ENCODE measurements around the gene DNAJB8.

Gene DNAJB8

DNA sequence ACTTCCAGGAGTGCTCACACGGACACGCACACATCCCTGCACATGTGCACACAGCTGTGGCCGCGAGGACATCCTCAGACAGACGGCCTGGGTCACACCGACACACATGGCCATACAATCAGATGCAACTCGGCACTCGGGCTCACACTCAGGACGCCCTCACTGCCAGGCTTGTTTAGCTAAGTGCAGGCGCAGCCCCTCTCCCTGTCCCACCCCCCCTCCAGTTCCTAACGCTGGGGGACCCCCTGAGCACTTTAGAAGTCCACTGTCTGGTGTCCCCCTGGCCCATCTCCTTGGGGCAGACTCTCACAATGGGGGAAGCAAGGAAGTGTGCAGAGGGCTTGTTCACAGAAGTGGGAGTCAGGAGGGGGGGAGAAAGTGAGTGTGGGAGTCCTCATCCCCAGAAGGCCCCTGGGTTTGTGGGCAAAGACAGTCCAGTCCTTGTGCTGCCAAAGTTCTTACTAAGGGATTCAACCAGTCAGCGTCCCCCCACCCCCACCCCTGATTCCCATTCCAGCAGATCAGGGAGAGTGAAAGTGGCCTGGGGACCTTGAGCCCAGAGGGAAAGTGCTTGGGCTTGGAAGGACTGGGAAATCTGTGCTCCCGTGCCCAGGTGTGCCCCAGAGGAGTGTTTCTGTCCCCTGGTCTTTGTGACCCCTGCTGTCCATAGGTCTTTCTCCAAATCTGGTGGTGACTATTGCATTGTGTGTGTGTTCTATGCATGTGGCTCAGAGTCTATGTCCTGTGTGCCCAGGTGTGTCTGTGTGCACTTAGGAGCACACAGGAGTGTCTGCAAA is 27.1 kb upstream of the DNAJB8 start:
- DNase-seq, result no peak

DNA sequence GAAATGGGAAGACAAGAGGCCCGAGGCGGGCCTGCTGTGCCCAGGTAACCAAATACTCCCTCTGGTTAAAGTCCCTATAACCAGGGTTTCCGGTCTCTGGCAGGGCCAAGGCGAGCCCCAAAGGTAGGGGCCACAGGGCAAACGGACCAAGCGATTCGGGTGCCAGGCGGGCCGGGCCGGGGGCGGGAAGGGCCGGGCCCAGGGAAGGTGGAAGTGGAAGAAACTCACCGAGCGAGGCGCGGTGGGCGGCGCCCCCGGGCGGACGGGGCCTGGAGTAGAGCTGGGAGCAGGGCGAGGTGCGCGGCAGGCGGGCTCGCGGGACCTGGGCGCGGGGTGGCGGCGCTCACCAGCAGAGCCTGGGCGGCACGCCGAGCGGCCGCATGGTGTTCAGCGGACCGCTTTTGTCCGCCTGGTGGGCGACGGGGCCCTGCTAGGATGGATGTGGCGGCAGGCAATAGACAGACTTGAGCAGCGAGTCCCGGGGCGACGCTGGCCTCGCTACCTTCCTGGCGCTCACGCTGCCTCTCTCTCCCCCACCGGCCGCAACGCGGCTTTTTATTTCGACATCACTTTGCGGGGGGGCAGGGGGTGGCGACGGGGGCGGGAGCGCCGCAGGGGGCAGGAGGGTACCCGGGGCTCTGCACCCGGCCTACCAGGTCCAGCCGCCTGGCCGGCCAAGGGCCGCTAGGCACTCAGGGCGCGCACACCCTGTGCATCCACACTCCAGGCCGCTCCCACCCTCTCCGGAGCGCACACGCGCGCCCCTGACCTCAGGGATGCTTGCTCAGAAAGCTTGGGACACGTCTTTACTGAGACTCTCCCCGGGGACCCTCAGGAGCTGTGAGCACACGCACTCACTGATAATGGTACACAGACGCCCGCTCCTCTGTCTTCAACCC is 26.2 kb upstream of the DNAJB8 start, which contains the start of gene GATA2:
Gene GATA2 (minus strand): TSS at position 531 of the 899 bp plus-strand sequence. CDS start 6,170 bp downstream, outside the sequence.
- DNase-seq, result no peak

DNA sequence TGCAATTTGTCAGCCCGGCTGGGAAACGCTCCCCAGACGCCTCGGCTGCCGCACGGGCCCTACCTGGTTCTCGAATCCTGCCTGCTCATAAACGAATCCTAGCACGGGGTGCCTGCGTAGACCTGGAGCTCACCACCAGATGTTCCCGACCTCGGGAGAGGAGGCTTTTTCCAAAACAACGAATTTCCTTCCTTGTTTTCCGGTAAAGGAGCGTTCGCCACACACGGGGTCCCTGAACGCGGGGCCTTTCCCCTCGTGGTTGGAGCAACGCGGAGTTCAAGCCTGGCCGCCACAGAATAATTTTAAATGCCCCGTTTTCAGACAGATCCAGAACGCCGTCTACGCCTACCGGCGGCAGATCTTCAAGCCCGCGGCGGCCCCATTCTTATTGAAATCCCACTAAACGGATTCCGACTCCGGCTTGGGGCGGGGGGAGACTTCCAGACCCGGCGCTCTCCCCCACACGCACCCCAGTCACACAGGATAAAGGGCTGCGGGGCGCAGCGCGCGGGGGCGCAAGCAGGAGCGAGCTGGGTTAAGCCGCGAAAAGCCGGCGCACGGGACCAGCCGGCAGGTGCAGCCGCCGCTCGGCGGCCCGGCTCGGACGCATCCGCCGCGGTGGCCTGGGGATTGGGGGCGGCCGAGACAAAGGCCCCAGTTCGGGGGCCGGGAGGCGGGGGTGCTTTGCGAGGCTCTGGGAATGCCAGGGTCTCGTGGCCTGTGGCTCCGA is 25.4 kb upstream of the DNAJB8 start:
- no peak for DNase-seq

DNA sequence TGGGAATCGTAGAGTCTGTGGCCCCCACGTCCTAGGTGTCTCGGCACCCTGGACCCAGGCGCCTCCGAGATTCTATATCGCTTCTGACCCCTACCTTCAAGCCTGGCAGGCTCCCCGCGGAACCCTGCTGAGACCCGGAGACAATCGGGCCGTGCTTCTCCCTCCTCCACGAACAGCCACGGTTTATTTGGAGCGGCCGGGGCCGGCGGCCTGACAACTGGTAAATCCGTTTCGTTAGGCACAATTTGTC is 24.9 kb upstream of the DNAJB8 start:
- DNase-seq, result no peak

DNA sequence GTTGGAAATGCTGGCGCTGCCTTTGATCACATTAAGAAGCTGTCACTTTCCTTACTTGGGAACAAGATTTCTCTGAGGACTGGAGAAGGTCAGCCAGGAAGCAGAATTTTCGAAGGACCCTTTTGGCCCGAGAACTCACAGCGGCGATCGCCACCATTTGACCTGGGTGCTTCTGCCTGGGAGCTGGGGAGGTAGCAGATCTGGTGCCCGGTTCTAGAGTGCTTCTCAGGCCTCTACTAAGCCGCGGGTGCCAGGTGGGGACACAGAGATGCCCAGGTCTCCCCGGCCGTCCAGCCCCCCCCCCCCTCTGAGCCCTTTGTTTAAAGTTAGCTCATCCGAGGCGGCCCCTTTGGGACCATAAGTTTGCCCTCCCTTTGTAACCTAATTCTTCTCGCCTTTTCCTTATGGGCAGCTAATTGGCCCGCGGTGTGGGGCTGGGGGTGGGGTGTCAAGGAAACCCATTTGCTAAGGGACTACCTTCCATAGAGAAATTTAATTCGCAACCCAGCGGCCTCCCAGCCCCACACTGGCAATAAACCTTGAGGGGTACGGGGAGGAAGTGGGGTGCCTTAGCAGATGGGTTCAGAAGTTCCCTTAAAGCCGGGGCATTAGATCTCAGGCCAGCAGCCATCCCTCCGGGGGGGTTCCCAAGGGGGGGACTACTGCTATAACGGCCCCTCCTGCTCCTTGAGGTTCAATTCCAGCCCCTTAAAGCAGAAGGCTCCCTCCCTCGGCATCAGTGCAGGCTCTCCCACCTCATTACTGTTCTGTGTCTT is 24.4 kb upstream of the DNAJB8 start:
- DNase-seq, result no peak

DNA sequence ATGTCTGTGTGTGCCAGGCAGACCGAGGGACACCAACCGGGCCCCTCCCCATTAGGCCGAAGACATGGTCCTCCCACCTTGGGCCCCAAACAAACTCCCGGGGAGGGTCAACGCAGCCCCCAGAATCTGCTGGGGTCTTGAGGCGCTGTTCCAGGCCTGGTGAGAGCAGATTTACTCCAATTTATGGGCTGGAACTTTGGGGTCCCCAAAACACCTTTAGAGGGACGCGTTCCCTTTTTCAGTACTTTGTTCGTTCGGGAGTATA is 23.9 kb upstream of the DNAJB8 start:
- no peak for DNase-seq

DNA sequence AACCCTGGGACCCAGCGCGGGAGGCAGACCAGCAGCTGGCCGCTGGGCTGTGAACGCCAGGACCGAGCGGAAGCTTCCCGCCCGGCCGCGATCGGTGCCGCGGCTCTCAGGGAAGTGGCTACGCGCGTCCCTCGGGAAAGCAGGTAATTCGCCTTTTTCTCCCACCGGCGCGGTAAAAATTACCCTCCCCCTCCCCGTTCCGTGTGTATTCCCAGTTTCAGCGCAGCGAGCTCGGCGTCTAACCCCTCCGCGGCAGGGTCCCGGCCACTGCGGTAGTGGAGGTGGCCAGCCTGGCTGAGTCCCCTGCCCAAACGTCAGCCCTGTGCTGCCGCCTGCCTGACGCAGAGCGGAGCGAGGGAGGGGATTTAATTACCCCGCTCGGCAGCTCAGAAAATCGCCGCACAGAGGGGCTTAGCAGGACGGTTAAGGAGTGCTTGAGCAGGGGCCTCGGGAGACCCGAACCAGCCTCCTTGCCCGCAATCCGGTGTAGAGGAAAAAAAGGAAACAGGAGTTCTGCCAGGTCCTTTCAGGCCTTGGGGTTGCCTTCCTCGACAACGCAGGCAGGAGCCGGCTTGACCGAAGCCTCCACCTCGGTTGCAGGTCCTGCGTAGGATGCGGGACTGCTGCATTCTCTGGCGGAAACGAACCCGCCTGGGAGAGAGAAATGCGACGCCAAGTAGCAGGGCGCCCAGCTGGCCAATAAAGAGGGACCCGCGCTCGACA is 23.4 kb upstream of the DNAJB8 start:
- no peak for DNase-seq

DNA sequence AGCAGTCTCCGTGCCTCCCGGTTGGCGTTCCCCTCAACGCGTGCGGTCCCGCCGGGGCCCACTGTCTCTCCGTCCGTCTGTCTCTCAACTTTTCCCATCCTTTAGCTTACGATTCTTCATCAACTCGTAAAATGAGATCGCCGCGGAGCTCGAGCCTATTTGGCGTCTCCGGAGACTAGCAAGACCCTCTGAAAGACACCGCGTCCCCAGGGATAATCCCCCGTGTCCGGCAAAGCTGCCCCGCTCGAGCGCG is 22.9 kb upstream of the DNAJB8 start:
- no peak for DNase-seq

DNA sequence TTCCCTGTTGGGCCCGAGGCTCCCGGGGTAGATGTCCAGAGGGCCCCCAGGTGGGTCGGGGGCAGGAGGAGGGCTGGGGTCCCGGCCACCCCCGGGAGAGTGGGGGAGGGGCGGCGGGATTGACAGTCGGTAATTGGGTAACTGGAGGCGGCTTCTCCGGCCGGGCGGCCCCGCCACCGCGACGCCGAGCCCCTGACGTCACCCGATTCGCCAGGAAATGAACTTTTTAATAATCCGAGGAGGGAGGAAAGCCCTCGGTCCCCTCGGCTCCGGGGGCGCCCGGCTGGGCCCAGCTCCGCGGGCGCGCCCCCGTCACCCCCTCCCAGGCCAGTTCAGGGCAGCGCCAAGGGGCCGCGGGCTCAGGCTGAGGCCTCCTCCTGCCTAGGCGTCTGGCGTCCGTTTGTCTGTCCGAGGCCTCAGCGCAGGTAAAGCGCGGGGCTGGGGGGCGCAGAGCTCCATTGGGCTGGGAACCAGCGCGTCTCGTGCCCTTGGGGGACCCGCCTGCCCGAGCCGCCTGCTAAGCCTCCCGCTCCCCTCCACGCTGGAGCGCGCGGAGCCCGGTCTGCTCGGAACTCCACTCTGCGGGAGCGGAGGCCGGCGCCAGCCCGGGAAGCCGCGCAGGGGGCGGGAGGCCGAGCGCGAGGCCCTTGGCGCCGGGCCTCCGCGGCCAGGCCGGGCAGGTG is 22.4 kb upstream of the DNAJB8 start:
- DNase-seq, result no peak

DNA sequence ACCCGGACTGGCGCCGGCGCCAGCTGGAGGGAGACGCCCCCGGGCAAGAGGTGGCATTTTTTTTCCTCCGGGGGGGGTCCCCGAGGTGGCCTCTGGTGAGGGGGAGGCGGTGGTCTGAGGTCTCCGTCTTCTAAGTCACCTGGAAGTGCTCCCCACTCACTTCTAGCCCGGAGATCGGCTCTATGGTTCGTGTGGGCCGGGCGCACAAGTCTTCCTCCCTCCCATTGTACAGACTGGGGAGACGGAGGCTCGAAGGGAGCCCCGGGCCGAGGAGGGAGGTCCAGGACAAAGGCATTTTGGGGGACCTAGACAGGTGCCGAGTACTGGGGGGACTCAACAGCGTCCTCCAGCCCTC is 21.9 kb upstream of the DNAJB8 start:
- no peak for DNase-seq

DNA sequence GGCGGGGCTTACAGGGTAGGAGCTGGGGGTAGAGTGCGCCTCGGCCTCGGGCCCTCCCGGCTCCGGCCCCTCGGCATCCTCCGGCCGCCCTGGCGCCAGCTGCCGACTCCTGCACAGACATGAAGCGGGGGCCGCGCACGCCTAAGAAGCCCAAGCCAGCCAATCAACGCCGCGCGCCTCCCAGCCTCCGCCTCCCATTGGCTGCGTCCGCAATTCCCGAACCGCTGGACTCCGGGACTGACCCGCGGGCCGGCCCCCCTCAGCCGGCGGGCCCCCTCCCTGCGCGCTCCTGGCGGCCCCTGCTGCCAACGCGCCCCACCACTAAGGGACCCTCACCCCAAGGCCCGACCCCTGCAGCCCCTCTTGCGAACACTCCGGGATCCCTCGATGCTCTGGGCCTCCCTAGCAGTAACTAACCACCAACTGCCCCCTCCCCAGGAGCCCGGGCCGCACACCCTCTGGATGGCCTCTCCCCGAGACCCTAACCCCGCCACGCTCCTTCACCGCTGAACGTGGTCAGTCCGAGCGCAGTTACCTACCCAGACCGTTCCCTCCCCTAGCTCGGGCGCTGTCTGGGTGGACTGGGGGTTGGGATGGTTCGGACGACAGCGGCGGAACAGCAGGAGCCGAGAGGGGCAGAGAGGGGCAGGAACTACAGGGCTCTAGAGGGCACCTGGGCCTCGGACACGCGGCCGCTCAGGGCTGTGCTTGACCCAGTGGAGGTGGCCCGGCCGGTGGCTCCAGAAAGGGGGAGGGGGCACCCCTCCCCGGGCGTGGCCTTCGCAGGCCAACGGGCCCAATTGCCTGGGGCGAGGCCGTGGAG is 21.3 kb upstream of the DNAJB8 start:
- DNase-seq, result no peak

DNA sequence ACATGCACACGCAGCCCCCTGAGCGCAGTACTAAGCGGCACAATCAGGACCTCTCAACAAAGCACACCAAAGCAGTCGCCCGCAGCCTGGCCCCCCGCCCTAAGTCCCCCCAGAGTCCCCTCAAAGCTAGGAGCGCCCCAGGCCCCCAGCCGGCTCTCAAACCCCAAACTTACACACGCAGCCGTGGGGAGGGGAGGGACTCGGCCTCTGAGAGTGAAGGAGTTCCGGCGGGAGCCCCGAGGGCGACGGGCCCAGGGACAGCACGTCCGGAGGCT is 20.8 kb upstream of the DNAJB8 start:
- no peak for DNase-seq

DNA sequence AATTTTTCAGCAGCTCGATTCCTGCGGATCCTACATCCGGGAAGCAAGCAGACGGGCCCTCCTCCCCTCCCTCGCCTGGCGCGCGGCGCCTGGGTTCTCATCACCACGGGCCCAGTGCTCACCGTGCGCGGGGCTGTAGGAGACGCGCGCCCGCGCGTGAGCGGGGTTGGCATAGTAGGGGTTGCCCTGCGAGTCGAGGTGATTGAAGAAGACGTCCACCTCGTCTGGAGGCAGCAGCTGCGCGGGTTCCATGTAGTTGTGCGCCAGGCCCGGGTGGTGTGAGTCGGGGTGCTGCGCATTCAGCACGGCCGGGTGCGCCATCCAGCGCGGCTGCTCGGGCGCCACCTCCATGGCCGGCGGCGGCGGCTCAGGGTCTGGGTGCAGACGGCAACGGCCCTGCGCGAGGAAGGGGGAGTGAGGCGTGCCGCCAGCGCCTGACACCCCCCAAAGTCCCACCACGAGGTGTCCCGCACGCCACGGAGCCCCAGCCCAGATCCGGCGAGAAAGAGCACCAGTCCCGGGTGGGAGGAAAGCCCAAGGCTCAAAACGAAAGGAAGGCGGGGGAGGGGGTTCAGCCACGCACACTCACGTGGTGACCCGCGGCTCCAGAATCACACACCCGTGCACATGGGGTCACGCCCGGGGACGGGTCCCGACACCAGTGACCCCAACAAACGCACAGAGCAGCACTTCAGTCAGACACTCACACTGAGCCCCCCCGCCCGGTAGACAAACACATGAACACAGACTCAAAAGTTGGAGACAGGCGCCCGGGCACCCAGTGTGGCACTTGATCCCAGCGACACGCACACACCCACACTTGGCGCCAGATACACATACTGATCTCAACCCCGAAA is 20.2 kb upstream of the DNAJB8 start:
- DNase-seq, result no peak

DNA sequence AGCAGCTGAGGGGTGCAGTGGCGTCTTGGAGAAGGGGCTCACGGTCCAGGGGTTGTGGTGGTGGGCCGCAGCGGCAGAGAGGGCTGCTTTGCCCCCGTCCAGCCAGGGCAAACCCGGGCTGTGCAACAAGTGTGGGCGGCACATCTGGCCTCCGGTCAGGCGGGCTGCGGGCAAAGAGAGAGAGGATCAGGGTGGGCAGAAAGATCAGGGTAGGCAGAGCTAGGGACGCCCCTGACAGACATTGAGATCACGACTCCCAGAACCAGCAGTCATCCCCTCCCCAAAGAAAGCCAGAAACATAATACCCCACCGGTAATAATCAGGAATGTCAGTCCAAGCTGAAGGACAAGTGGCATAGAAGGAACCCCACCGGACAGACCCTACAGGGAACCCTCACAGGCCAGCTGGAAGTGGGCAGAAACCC is 19.5 kb upstream of the DNAJB8 start:
- no peak for DNase-seq

DNA sequence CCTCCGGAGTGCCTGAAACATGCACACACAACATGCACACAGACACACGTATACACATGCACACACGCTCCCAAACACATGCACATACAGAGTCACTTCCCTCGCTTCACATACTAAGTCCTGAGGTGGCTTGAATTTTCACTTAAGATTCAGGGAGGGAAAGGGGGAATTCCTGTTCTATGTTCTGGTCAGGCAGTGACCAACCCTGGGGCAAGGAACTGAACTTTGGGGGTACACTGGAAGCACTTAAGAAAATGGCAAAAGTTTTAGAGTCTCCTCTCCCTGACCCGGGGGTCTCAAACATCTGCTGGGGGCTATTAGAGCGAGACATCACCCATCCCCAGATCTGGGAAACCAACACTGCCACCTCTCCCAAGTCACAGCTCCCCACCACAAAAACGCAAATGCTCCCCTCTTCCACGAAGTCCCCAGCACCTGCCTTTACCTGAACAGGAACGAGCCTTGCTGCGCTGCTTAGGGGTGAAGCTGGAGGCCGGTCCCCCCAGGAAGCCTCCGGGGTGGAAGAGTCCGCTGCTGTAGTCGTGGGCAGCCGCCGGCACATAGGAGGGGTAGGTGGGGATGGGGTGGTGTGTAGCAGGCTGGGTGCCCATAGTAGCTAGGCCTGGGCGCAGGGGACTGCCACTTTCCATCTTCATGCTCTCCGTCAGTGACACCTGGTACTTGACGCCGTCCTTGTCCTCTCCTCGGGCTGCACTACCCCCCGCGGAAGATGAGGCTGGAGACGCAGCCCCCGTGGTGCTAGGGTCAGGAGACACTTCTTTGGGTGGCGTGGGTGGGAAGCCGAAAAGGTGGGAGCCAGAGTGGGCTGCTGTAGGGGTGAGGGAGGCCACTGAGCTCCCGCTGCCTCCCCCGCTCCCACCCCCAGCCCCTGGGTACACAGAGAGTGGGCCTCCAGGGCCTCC is 18.9 kb upstream of the DNAJB8 start:
- no peak for DNase-seq

DNA sequence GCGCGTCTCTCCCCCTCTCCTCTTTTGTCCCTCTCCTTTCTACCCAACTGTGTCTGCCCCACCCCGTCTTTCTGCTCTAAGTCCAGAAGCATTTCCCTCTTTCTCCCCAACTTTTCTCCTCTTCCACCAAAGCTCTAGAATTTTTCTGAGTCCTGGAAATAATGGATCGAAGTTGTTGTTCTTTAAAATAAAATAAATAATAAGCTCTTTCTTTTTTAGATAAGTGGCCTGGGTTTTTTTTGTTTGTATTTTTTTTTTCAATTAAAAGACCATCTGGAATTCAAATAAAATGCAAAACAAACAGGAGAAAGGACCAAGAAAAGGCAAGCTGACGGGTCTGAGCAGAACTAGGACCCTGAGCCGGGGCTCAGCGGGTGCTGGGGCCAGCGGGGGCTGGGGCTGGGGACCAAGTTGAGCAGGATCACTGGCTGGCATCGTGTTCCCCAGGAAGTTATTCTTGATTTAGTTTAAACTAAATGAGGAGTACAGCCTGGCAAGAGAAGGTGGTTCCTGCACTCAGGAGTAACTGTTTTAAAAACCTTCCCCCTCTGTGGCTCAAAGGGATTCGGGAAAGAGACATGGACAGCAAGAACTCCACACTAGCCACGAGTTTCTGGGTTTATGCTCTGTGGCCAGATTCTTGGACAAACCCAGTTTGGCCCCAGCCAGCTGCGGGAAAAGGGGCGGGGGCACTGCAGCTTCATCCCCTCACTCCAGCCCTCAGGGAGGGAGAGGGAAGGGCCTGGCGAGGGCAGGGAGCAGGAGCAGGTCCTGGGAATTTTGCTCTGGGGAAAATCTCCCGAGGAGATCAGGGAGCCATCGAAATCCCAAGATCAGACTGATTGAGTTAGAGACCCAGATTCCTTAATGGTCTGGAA is 18.0 kb upstream of the DNAJB8 start:
- DNase-seq, result no peak

DNA sequence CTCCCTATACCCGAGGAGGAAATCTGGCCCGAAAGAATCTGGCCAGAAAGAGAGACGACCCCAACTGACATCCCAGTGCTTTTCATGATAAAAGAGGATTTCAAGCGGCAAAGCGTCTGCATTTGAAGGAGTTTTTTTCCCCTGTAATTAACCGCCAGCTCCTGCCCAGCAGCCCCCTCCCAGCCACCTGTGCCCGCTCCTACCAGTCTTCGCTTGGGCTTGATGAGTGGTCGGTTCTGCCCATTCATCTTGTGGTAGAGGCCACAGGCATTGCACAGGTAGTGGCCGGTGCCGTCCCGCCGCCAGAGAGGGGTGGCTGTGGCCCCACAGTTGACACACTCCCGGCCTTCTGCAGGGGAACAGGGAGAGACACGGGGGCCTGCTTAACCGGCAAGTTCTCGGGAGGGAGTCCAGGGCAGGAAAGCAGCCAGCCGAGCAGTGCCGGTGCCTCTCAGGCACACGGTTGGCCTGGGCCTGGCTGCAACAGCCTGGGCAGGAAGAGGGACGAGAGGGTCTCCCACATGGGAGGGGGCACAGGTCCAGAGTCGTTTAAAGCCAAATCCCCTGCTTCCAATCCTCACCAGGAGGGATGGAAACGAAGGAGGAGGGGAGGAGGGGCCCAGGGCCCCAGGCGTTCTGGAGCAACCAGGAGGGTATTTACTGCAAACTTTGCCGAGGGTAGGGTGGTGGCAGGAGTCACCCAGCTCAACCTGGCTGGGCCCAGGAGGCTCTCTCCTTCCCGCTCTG is 17.1 kb upstream of the DNAJB8 start:
- DNase-seq, result no peak

All from NCI-H524 treated with DMSO at 0.1 percent for 48 hours (cell line).